ENCODE data around the gene IGHMBP2. TPM values are rescaled to one million over a fixed set of nuclear protein-coding genes. Genes with fewer than 3 reads are reported as not detected.
"Not testable (repeated sequence)": the region's sequence is repeated elsewhere in the genome, so short reads cannot be mapped to it uniquely, and the experiment has no call there.

The IGHMBP2 gene
- total RNA-seq = 47.5 TPM
- polyA plus RNA-seq = 1 to 10 TPM; 5.4 to 8.2 (median 7.2) TPM

GRCh38 chr11:68903288-68904247 lies at the start of gene IGHMBP2, which contains the start of gene MRPL21:
TSS of gene IGHMBP2 (plus strand) at chr11:68903891. CDS start at chr11:68903953, 62 bp downstream.
TSS of gene MRPL21 (minus strand) at chr11:68903832. CDS start at chr11:68903810, 22 bp downstream.
- Mint-ChIP-seq H3K36me3 (peaks cover 31% of the 10 kb centered on the region), H3K27ac (peak within 1 kb of the TSS; percentile 70 to 98 (median 96)), H3K27me3 (no peaks in the 10 kb centered on the region), H3K4me1 (peaks cover 19 to 46% (median 39%) of the 10 kb centered on the region in 4 donors), H3K4me3 (peak within 1 kb of the TSS; percentile 95 to 99 (median 96)), H3K9me3 (no peaks in the 10 kb centered on the region)
- H3K4me1 ChIP-seq (ENCODE audit: control insufficient read depth, insufficient read depth, low read length, poor library complexity, severe bottlenecking) = peaks cover 27% of the 10 kb centered on the region
- no peaks in the 10 kb centered on the region for H3K9me3 ChIP-seq (ENCODE audit: control insufficient read depth in 2 of 2, low read length in 2 of 2)
- ATAC-seq (ENCODE audit: low read depth in 2 of 2) (peak; percentile 94 to 97), DNase-seq (peak; percentile 76 to 90 (median 84))
- no peaks in the 10 kb centered on the region for H3K27me3 ChIP-seq (ENCODE audit: control insufficient read depth, insufficient read depth, low read length)
- peak within 1 kb of the TSS; percentile 75 for H3K27ac ChIP-seq (ENCODE audit: insufficient read depth, low read length, poor library complexity, severe bottlenecking)
- peaks cover 32% of the 10 kb centered on the region for H3K36me3 ChIP-seq (ENCODE audit: control insufficient read depth, insufficient read depth, low read length)
- peak within 1 kb of the TSS; percentile 91 for H3K4me3 ChIP-seq (ENCODE audit: low read depth, low read length)

- H3K4me1 ChIP-seq (ENCODE audit: control insufficient read depth, insufficient read depth, low read length, poor library complexity, severe bottlenecking) = peaks cover 16% of the 10 kb centered on the region
- H3K4me3 Mint-ChIP-seq = peak overlapping the region in 1 of 4 donors; percentile 21
- no peak overlapping the region for H3K4me3 ChIP-seq (ENCODE audit: low read depth, low read length)
- H3K9me3 Mint-ChIP-seq = peaks cover 0 to 2% (median 0%) of the 10 kb centered on the region in 7 donors
- H3K27ac ChIP-seq (ENCODE audit: insufficient read depth, low read length, poor library complexity, severe bottlenecking) = no peak overlapping the region
- DNase-seq = no peak
- no peaks in the 10 kb centered on the region for H3K9me3 ChIP-seq (ENCODE audit: control insufficient read depth in 2 of 2, low read length in 2 of 2)
- peak overlapping the region in 1 of 3 donors; percentile 21 for H3K27ac Mint-ChIP-seq
- no peak for ATAC-seq (ENCODE audit: low read depth in 2 of 2)
- peaks cover 7% of the 10 kb centered on the region for H3K27me3 ChIP-seq (ENCODE audit: control insufficient read depth, insufficient read depth, low read length)
- no peaks in the 10 kb centered on the region for H3K36me3 ChIP-seq (ENCODE audit: control insufficient read depth, insufficient read depth, low read length)
- H3K36me3 Mint-ChIP-seq = no peaks in the 10 kb centered on the region
- H3K4me1 Mint-ChIP-seq = peaks cover 0 to 9% (median 4%) of the 10 kb centered on the region in 4 donors
- H3K27me3 Mint-ChIP-seq = peaks cover 58% of the 10 kb centered on the region
These were observed 49.3 kb upstream of the IGHMBP2 start for GRCh38 chr11:68854273-68854958.

- ATAC-seq (ENCODE audit: low read depth in 2 of 2) (peak in 1 of 2 donors; percentile 59), DNase-seq (peak in 1 of 3 donors; percentile 29)
- no peak overlapping the region for H3K27ac Mint-ChIP-seq
- peaks cover 0 to 9% (median 4%) of the 10 kb centered on the region in 4 donors for H3K4me1 Mint-ChIP-seq
- Histone ChIP-seq H3K27me3 (ENCODE audit: control insufficient read depth, insufficient read depth, low read length) (peaks cover 7% of the 10 kb centered on the region), H3K4me1 (ENCODE audit: control insufficient read depth, insufficient read depth, low read length, poor library complexity, severe bottlenecking) (peaks cover 16% of the 10 kb centered on the region), H3K27ac (ENCODE audit: insufficient read depth, low read length, poor library complexity, severe bottlenecking) (no peak overlapping the region), H3K9me3 (ENCODE audit: control insufficient read depth in 2 of 2, low read length in 2 of 2) (no peaks in the 10 kb centered on the region), H3K4me3 (ENCODE audit: low read depth, low read length) (no peak overlapping the region), H3K36me3 (ENCODE audit: control insufficient read depth, insufficient read depth, low read length) (no peaks in the 10 kb centered on the region)
- peaks cover 54% of the 10 kb centered on the region for H3K27me3 Mint-ChIP-seq
- H3K4me3 Mint-ChIP-seq = peak overlapping the region; percentile 47 to 58 (median 52)
- H3K9me3 Mint-ChIP-seq = peaks cover 0 to 2% (median 0%) of the 10 kb centered on the region in 7 donors
- no peaks in the 10 kb centered on the region for H3K36me3 Mint-ChIP-seq
These were observed 48.3 kb upstream of the IGHMBP2 start for GRCh38 chr11:68855205-68855981.

DNA sequence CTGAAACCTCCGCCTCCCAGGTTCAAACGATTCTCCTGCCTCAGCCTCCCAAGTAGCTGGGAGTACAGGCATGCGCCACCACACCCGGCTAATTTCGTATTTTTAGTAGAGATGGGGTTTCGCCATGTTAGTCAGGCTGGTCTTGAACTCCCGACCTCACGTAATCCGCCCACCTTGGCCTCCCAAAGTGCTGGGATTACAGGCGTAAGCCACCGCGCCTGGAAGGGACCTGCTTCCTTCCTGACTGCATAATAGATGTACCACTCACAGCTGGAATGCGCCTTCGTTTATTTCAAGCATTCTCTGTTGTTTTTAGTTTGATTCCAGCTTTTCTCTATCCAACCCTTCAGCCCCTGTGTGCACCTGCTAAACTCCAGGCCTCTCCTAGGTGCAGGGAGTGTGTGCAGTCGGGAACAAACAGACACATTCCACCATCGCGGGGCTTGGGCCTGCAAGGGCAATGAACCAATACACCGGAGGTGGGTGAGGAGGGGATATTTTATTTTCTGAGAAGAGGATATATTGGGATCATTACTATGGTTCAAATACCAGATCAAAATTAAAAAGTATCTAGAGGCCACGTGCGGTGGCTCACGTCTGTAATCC lies 47.2 kb upstream of the IGHMBP2 start:
- H3K27me3 ChIP-seq (ENCODE audit: control insufficient read depth, insufficient read depth, low read length); H3K4me3 ChIP-seq (ENCODE audit: low read depth, low read length); H3K9me3 ChIP-seq (ENCODE audit: control insufficient read depth in 2 of 2, low read length in 2 of 2); ATAC-seq (ENCODE audit: low read depth in 2 of 2); H3K9me3 Mint-ChIP-seq; H3K4me1 Mint-ChIP-seq; H3K27ac Mint-ChIP-seq; H3K27ac ChIP-seq (ENCODE audit: insufficient read depth, low read length, poor library complexity, severe bottlenecking); H3K4me3 Mint-ChIP-seq; H3K36me3 Mint-ChIP-seq; DNase-seq; H3K36me3 ChIP-seq (ENCODE audit: control insufficient read depth, insufficient read depth, low read length): not testable (repeated sequence)
- H3K4me1 ChIP-seq (ENCODE audit: control insufficient read depth, insufficient read depth, low read length, poor library complexity, severe bottlenecking) = peaks cover 16% of the 10 kb centered on the region
- peaks cover 46% of the 10 kb centered on the region for H3K27me3 Mint-ChIP-seq

- Histone ChIP-seq H3K36me3 (ENCODE audit: control insufficient read depth, insufficient read depth, low read length) (no peaks in the 10 kb centered on the region), H3K4me3 (ENCODE audit: low read depth, low read length) (no peak overlapping the region), H3K9me3 (ENCODE audit: control insufficient read depth in 2 of 2, low read length in 2 of 2) (no peaks in the 10 kb centered on the region), H3K4me1 (ENCODE audit: control insufficient read depth, insufficient read depth, low read length, poor library complexity, severe bottlenecking) (peaks cover 16% of the 10 kb centered on the region), H3K27ac (ENCODE audit: insufficient read depth, low read length, poor library complexity, severe bottlenecking) (no peak overlapping the region), H3K27me3 (ENCODE audit: control insufficient read depth, insufficient read depth, low read length) (peaks cover 7% of the 10 kb centered on the region)
- Mint-ChIP-seq H3K36me3 (no peaks in the 10 kb centered on the region), H3K4me3 (no peak overlapping the region), H3K27me3 (peaks cover 46% of the 10 kb centered on the region), H3K27ac (no peak overlapping the region), H3K9me3 (peaks cover 0 to 2% (median 0%) of the 10 kb centered on the region in 7 donors), H3K4me1 (peaks cover 0 to 9% (median 4%) of the 10 kb centered on the region in 4 donors)
- ATAC-seq (ENCODE audit: low read depth in 2 of 2) = no peak
- DNase-seq = no peak
These were observed 46.6 kb upstream of the IGHMBP2 start for GRCh38 chr11:68857037-68857586.

DNA sequence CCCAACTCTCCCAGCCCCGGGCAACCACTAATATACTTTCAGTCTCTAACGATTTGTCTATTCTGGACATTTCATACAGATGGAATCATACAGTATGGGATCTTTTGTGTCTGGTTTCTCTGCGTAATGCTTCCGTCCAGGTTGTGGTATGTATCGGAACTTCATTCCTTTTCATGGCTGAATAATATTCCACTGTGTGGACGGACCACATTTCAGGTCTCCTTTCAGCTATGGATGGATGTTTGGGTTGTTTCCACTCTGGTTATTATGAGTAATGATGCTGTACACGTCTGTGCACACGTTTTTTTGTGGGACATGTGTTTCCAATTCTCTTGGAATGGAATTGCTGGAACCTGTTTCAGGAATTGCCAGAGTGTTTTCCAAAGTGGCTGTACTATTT lies 44.6 kb upstream of the IGHMBP2 start:
- Mint-ChIP-seq H3K4me1 (peaks cover 0 to 3% (median 1%) of the 10 kb centered on the region in 4 donors), H3K9me3 (peaks cover 0 to 9% (median 4%) of the 10 kb centered on the region in 7 donors), H3K4me3 (no peak overlapping the region), H3K27me3 (peaks cover 33% of the 10 kb centered on the region), H3K36me3 (peaks cover 7% of the 10 kb centered on the region), H3K27ac (no peak overlapping the region)
- peaks cover 16% of the 10 kb centered on the region for H3K4me1 ChIP-seq (ENCODE audit: control insufficient read depth, insufficient read depth, low read length, poor library complexity, severe bottlenecking)
- no peak overlapping the region for H3K4me3 ChIP-seq (ENCODE audit: low read depth, low read length)
- DNase-seq = no peak
- H3K36me3 ChIP-seq (ENCODE audit: control insufficient read depth, insufficient read depth, low read length) = no peaks in the 10 kb centered on the region
- H3K27me3 ChIP-seq (ENCODE audit: control insufficient read depth, insufficient read depth, low read length) = peaks cover 3% of the 10 kb centered on the region
- H3K27ac ChIP-seq (ENCODE audit: insufficient read depth, low read length, poor library complexity, severe bottlenecking) = no peak overlapping the region
- ATAC-seq (ENCODE audit: low read depth in 2 of 2) = no peak
- H3K9me3 ChIP-seq (ENCODE audit: control insufficient read depth in 2 of 2, low read length in 2 of 2) = peaks cover 3 to 8% of the 10 kb centered on the region in 2 experiments

Data from CD4-positive, CD25-positive, alpha-beta regulatory T cell (primary cell).